C4-2B (cell line): Measurements from ENCODE around the gene PTPRA.

Source experiments
- ZFX ChIP-seq: fragments of 450-650 bp; IDR thresholded peaks from 2 replicates; pipeline ENCODE4 v1.6.1; 2017
- TF ChIP-seq, protein P1 (sequence below): fragments of 450-650 bp; conservative IDR thresholded peaks from 2 replicates; pipeline ENCODE4 v1.5.1; 2017; ENCODE audit warnings: mild to moderate bottlenecking

DNA sequence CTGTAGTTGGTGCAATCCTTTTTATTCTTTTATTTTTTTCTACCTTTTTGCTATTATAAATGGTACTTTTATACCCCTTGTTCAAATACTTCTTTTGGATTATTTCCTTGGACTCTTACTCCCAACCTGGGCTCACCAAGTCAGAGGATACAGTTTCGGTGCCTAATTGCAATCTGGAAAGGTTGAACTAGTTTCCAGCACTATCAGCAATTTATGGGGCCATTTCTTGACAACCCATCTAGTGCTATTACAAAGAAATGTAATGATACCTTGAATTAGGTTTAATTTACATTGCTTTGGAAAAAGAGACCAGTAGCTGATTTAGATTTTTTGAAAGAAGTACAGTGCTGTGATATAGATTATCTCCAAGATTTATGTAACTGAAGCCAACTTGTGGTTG, 5.2 kb downstream of the PTPRA start:
- TF ChIP-seq, protein P1, sequence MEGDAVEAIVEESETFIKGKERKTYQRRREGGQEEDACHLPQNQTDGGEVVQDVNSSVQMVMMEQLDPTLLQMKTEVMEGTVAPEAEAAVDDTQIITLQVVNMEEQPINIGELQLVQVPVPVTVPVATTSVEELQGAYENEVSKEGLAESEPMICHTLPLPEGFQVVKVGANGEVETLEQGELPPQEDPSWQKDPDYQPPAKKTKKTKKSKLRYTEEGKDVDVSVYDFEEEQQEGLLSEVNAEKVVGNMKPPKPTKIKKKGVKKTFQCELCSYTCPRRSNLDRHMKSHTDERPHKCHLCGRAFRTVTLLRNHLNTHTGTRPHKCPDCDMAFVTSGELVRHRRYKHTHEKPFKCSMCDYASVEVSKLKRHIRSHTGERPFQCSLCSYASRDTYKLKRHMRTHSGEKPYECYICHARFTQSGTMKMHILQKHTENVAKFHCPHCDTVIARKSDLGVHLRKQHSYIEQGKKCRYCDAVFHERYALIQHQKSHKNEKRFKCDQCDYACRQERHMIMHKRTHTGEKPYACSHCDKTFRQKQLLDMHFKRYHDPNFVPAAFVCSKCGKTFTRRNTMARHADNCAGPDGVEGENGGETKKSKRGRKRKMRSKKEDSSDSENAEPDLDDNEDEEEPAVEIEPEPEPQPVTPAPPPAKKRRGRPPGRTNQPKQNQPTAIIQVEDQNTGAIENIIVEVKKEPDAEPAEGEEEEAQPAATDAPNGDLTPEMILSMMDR = no peak
- TF ChIP-seq ZFX = no peak
